HL-60 (cell line): ENCODE data around the gene POLR2C.

ENCODE experiments used
- DNase-seq, 2 experiments: peaks; one replicate each; pipeline ENCODE4 v3.0.0-alpha.2; 2010 to 2020; ENCODE audit warnings: low read depth in 1 of 2, low spot score in 1 of 2
- H3K27ac ChIP-seq: fragments of 250-450 bp; sonication (Bioruptor Pico); replicated peaks from 2 replicates; pipeline ENCODE4 v1.5.1; 2020; ENCODE audit warnings: mild to moderate bottlenecking, moderate library complexity
- H3K27me3 ChIP-seq: fragments of 250-450 bp; sonication (Bioruptor Pico); 2 replicates; pipeline ENCODE4 v1.5.1; 2021; ENCODE audit warnings: mild to moderate bottlenecking, moderate library complexity; ENCODE audit not compliant: insufficient read depth, poor library complexity, severe bottlenecking
- H3K4me3 ChIP-seq: replicated peaks from 2 replicates; pipeline ENCODE4 v1.5.1; 2011; ENCODE audit warnings: mild to moderate bottlenecking, control low read depth, low read length; ENCODE audit not compliant: insufficient read depth
- GABPA ChIP-seq: IDR thresholded peaks from 2 replicates; pipeline ENCODE4 v1.6.1; 2012; ENCODE audit warnings: low read depth
- POLR2AphosphoS5 ChIP-seq: IDR thresholded peaks from 2 replicates; pipeline ENCODE4 v1.6.1; 2012; ENCODE audit warnings: low read depth
- SPI1 ChIP-seq: IDR thresholded peaks from 2 replicates; pipeline ENCODE4 v1.6.1; 2012; ENCODE audit warnings: low read depth, mild to moderate bottlenecking, borderline replicate concordance
- TF ChIP-seq, protein P1 (sequence below): IDR thresholded peaks from one replicate; pipeline ENCODE4 v1.5.1; 2011; ENCODE audit warnings: low read length, control low read depth, inconsistent platforms; ENCODE audit not compliant: insufficient read depth
- TF ChIP-seq, protein P2 (sequence below): IDR thresholded peaks from 2 replicates; pipeline ENCODE4 v1.6.1; 2012; ENCODE audit warnings: low read depth; ENCODE audit not compliant: insufficient replicate concordance

POLR2C gene

DNA sequence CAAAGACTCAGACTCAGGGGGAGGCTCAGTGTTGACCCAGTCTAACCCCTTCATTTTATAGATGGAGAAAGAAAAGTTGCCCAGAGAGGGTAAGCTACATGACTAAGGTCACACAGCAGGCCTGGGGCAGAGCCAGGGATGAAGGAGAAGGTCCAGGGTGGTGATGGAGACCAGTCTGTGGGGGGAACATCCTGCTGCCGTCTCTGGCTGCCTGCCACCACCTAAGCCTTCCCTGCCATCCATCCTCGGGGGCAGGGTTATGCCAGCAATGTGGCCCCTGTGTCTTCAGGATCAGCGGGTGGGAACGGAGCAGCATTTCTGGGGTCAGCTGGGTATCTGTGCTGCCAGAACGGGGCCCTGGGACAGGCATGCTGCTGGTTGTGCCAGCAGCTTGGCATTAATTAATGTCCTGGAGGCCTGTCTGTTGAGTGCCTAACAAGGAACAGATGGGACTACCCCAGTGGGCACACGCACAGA is 18.3 kb downstream of the POLR2C start:
- peaks cover 8% of the 10 kb centered on the region for H3K27me3 ChIP-seq
- no peak overlapping the region for H3K27ac ChIP-seq
- no peak for TF ChIP-seq SPI1
- TF ChIP-seq GABPA: no peak
- no peak for TF ChIP-seq POLR2AphosphoS5
- TF ChIP-seq, protein P1, sequence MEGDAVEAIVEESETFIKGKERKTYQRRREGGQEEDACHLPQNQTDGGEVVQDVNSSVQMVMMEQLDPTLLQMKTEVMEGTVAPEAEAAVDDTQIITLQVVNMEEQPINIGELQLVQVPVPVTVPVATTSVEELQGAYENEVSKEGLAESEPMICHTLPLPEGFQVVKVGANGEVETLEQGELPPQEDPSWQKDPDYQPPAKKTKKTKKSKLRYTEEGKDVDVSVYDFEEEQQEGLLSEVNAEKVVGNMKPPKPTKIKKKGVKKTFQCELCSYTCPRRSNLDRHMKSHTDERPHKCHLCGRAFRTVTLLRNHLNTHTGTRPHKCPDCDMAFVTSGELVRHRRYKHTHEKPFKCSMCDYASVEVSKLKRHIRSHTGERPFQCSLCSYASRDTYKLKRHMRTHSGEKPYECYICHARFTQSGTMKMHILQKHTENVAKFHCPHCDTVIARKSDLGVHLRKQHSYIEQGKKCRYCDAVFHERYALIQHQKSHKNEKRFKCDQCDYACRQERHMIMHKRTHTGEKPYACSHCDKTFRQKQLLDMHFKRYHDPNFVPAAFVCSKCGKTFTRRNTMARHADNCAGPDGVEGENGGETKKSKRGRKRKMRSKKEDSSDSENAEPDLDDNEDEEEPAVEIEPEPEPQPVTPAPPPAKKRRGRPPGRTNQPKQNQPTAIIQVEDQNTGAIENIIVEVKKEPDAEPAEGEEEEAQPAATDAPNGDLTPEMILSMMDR: no peak
- TF ChIP-seq, protein P2, sequence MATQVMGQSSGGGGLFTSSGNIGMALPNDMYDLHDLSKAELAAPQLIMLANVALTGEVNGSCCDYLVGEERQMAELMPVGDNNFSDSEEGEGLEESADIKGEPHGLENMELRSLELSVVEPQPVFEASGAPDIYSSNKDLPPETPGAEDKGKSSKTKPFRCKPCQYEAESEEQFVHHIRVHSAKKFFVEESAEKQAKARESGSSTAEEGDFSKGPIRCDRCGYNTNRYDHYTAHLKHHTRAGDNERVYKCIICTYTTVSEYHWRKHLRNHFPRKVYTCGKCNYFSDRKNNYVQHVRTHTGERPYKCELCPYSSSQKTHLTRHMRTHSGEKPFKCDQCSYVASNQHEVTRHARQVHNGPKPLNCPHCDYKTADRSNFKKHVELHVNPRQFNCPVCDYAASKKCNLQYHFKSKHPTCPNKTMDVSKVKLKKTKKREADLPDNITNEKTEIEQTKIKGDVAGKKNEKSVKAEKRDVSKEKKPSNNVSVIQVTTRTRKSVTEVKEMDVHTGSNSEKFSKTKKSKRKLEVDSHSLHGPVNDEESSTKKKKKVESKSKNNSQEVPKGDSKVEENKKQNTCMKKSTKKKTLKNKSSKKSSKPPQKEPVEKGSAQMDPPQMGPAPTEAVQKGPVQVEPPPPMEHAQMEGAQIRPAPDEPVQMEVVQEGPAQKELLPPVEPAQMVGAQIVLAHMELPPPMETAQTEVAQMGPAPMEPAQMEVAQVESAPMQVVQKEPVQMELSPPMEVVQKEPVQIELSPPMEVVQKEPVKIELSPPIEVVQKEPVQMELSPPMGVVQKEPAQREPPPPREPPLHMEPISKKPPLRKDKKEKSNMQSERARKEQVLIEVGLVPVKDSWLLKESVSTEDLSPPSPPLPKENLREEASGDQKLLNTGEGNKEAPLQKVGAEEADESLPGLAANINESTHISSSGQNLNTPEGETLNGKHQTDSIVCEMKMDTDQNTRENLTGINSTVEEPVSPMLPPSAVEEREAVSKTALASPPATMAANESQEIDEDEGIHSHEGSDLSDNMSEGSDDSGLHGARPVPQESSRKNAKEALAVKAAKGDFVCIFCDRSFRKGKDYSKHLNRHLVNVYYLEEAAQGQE: no peak

GRCh38 chr16:57481421-57481820 is 18.9 kb downstream of the POLR2C start:
- Histone ChIP-seq H3K27ac (no peak overlapping the region), H3K4me3 (no peak overlapping the region), H3K27me3 (peaks cover 8% of the 10 kb centered on the region)
- DNase-seq: no peak
- TF ChIP-seq SPI1 (no peak), GABPA (no peak), POLR2AphosphoS5 (no peak)
- TF ChIP-seq, protein P1: no peak
- TF ChIP-seq, protein P2: no peak

More for the DNA sequence above, 18.3 kb downstream of the POLR2C start:
- DNase-seq: no peak
- H3K4me3 ChIP-seq: no peak overlapping the region

GRCh38 chr16:57482845-57483545 is 20.5 kb downstream of the POLR2C start:
- no peak overlapping the region for H3K27ac ChIP-seq
- no peak overlapping the region for H3K4me3 ChIP-seq
- no peak for TF ChIP-seq SPI1
- TF ChIP-seq, protein P1: no peak
- TF ChIP-seq POLR2AphosphoS5: no peak
- TF ChIP-seq, protein P2: no peak
- no peak for TF ChIP-seq GABPA
- peaks cover 8% of the 10 kb centered on the region for H3K27me3 ChIP-seq
- no peak for DNase-seq
